Activated naive CD4-positive, alpha-beta T cell treated with anti-CD3 and anti-CD28 coated beads, Interleukin-2, amount 50 U/mL, for 72 hours (primary cell): Measurements from ENCODE around the gene KLK11. TPM values are rescaled to one million over a fixed set of nuclear protein-coding genes. Genes with fewer than 3 reads are reported as not detected.

ENCODE experiments used
- ATAC-seq, 2 donors: fragments of 150-1000 bp; cut with Tn5 transposase; 2 replicates each; pipeline ENCODE4 v1.10.0; 2021; ENCODE audit warnings: mild to moderate bottlenecking in 2 of 2, moderate library complexity in 2 of 2
- DNase-seq, 2 donors: peaks; one replicate each; pipeline ENCODE4 v3.0.0; 2021 to 2022; ENCODE audit warnings: low spot score in 2 of 2
- H3K27ac Mint-ChIP-seq, 2 donors: one replicate each; pipeline ENCODE4 v1.8.0; 2022; ENCODE audit warnings: mild to moderate bottlenecking in 2 of 2, mixed read lengths in 2 of 2
- H3K36me3 Mint-ChIP-seq, 2 donors: one replicate each; pipeline ENCODE4 v1.8.0; 2022; ENCODE audit warnings: mixed read lengths in 2 of 2
- H3K9me3 Mint-ChIP-seq, 2 donors: one replicate each; pipeline ENCODE4 v1.8.0; 2022; ENCODE audit warnings: mixed read lengths in 2 of 2
- total RNA-seq, 2 donors: library from RNA; stranded (reverse); gene quantifications; one replicate each; pipeline ENCODE4 v1.2.3, GENCODE V29; 2022

KLK11 gene
- total RNA-seq, 2 donors from 2014 or later, result not detected

GRCh38 chr19:51034704-51035103 is 8.3 kb upstream of the KLK11 start, which contains the start of gene KLK12:
Gene KLK12 (minus strand): TSS chr19:51035002. CDS start chr19:51034621, 381 bp downstream.
- Mint-ChIP-seq H3K27ac (peak within 1 kb of the TSS in 1 of 2 donors; percentile 0), H3K9me3 (no peaks in the 10 kb centered on the region), H3K36me3 (no peaks in the 10 kb centered on the region)
- no peak for DNase-seq
- ATAC-seq, result no peak

DNA sequence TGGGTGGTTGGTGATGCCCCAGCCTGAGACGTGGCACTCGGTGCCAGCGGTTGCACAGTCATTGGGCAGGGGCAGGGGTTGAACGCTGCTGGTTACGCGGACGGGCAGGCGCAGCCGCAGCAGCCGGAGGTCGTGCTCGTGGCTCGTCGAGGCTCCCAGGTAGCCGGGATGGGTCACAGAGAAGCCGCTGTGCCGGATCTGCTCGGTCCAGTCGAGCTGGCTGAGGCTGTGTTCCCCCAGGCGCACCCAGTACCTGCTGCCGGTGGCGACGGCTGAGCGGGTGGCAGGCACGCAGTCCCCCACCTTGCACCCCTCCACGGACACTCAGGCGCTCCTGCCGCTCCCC is 5.4 kb upstream of the KLK11 start:
- H3K36me3 Mint-ChIP-seq, result no peaks in the 10 kb centered on the region
- no peak for ATAC-seq
- H3K27ac Mint-ChIP-seq, result no peak overlapping the region
- no peaks in the 10 kb centered on the region for H3K9me3 Mint-ChIP-seq
- DNase-seq, result no peak

DNA sequence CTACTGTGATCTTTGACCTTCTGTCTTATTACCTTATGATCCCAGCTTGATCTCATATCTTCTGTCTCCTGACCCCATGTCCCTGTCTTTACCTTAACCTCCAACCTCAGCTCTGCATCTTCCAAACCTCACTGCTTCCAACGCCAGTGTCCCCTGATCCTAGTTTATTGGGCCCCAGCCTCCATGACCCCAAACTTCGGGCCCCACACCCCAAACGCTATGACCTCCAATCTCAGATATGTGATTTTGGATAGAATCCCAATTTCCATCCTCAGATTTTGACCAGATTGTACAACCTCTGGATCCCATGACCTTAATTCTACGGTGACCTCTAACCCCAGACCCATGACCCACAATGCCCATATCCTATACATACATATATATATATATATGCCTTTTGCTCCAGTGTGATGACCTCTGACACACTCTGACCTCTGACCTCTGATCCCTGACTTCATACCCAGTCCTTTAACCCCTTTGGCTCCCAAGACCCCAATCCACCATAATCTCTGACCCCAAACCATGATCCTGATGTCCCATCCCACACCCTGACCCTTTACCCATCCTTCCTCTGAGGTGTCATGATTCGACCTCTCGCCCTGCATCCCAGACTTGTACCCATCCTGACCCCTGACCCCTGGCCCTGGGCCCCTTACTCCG is 4.9 kb upstream of the KLK11 start:
- no peak for ATAC-seq
- H3K27ac Mint-ChIP-seq, result no peak overlapping the region
- H3K9me3 Mint-ChIP-seq, result no peaks in the 10 kb centered on the region
- H3K36me3 Mint-ChIP-seq, result no peaks in the 10 kb centered on the region
- no peak for DNase-seq

GRCh38 chr19:51030631-51031030 is 4.2 kb upstream of the KLK11 start:
- no peak for ATAC-seq
- Mint-ChIP-seq H3K27ac (no peak overlapping the region), H3K36me3 (no peaks in the 10 kb centered on the region), H3K9me3 (no peaks in the 10 kb centered on the region)
- DNase-seq, result no peak

GRCh38 chr19:51029718-51030117 is 3.3 kb upstream of the KLK11 start:
- Mint-ChIP-seq H3K27ac (no peak overlapping the region), H3K9me3 (no peaks in the 10 kb centered on the region), H3K36me3 (no peaks in the 10 kb centered on the region)
- ATAC-seq, result no peak
- no peak for DNase-seq

DNA sequence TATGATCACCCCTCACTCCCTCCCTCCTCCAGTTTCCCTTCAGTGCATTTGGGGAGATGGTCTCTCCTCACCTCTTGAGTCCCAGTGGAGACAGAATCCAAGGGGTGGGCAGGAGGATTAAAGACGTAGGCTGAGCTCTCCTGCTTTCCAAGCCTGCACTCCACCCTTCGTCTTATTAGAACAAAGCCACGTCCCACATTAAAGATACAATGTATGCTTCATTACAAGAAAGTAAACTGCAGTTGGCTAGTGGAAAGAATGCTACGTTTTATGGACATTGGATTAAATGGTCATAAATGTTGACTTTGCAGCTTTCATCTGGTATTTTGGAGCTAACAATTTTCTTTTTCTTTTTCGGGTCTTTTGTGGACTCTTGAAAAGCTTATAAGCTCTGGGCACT is 1.5 kb upstream of the KLK11 start:
- DNase-seq (no peak), ATAC-seq (no peak)
- Mint-ChIP-seq H3K36me3 (no peaks in the 10 kb centered on the region), H3K27ac (no peak overlapping the region), H3K9me3 (no peaks in the 10 kb centered on the region)

DNA sequence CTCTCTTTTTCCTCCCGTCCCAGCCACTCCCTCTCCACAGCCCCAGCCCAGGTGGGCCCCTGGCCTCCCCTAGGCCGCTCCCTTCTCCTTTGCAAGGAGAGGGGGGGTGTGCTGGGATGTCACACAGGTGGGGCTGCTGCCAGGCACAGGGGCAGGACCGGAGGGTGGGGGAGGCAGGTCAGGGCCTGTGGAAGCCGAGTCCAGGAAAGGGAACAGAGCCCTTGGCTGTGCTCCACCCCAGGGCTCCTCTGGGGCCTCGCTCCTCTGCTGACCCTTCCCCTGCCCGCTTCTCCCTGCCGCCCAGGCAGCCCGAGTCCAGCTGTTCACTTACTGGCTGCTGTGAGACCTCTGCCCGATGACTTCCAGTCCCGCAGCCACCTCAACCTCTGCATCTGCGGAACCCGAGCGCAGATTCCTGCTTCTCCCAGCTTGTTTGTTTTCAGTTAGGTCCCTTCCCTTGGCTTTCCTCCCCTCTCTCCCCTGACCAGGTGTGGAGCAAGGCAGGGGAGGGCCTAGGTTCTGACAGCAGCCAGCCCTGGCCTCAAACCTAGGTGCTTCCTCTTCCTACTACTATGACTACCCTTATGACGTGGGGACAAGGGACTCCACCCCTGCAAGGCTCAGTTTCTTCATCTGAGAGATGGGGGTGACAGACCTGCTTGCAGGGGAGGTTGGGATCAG is 850 bp upstream of the KLK11 start:
- Mint-ChIP-seq H3K9me3 (no peaks in the 10 kb centered on the region), H3K27ac (no peak overlapping the region), H3K36me3 (no peaks in the 10 kb centered on the region)
- ATAC-seq (no peak), DNase-seq (no peak)

DNA sequence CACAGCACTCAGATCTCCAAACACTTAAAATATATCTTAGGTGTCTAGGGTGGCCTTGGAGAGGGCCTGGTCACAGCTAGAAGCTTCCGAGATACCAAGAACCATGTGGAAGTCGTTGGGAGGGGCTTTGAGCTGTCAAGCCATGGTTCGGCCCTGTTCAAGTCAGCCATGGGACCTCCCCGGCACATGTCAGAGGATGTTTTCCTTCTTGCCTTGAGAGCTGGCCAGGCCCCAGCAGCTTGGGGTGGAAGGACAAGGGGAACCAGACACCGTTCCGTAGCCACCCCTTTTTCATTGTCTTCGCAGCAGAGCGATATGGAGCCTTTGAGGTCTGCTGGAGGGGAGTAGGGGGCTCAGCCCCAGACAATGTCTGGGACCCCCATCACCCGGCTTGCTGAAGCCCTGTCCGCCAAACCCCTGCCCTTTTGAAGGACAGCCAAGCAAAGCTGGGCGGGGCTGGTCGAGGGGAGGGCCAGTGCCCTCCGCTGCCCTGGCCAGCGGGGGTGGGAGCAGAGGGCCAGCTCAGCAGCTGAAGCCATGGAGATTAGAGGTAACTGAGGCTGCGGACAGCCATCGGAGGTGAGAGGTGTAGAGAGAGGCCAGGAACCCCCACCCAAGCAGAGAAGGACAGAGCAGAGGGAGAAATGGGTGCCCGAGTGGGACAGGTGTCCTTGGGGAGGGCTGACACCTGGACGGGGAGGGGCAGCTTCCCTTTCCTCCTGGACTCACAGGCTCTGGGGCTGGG is 435 bp downstream of the KLK11 start:
- no peaks in the 10 kb centered on the region for H3K36me3 Mint-ChIP-seq
- no peak overlapping the region for H3K27ac Mint-ChIP-seq
- H3K9me3 Mint-ChIP-seq, result no peaks in the 10 kb centered on the region
- ATAC-seq, result no peak
- DNase-seq, result no peak

GRCh38 chr19:51025401-51025800 is 1.0 kb downstream of the KLK11 start:
- H3K27ac Mint-ChIP-seq, result no peak overlapping the region
- no peaks in the 10 kb centered on the region for H3K36me3 Mint-ChIP-seq

GRCh38 chr19:51024924-51025323 is 1.5 kb downstream of the KLK11 start:
- Mint-ChIP-seq H3K27ac (no peak overlapping the region), H3K36me3 (no peaks in the 10 kb centered on the region), H3K9me3 (no peaks in the 10 kb centered on the region)
- ATAC-seq, result no peak
- no peak for DNase-seq

More at GRCh38 chr19:51025401-51025800, 1.0 kb downstream of the KLK11 start:
- ATAC-seq (no peak), DNase-seq (no peak)
- H3K9me3 Mint-ChIP-seq, result no peaks in the 10 kb centered on the region

- Mint-ChIP-seq H3K36me3 (no peaks in the 10 kb centered on the region), H3K9me3 (no peaks in the 10 kb centered on the region), H3K27ac (no peak overlapping the region)
- DNase-seq (no peak), ATAC-seq (no peak)
These were observed 2.5 kb downstream of the KLK11 start for GRCh38 chr19:51023946-51024345.

DNA sequence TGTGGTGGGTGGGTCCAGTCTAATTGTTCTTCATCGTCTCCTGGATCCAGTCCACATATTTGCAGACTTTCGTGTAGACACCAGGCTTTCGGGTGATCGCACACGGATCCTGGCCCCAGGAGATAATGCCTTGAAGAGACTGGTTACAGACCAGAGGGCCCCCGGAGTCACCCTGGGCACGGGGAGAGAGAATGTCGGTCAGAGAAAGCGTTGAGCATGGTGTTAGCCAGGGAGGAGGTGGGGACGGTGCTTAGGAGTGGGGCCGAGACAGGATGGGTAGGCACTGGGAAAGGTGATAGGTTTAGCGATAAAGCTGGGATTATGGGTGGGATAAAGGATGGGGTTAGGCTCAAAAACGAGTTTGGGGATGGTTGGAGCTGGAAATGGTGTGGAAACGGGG is 3.9 kb downstream of the KLK11 start:
- Mint-ChIP-seq H3K9me3 (no peaks in the 10 kb centered on the region), H3K36me3 (peaks cover 0 to 5% of the 10 kb centered on the region in 2 donors), H3K27ac (no peak overlapping the region)
- DNase-seq (no peak), ATAC-seq (no peak)

- no peaks in the 10 kb centered on the region for H3K9me3 Mint-ChIP-seq
- H3K36me3 Mint-ChIP-seq, result peaks cover 0 to 5% of the 10 kb centered on the region in 2 donors
- H3K27ac Mint-ChIP-seq, result no peak overlapping the region
- peak in 1 of 2 donors; percentile 32 for ATAC-seq
- peak in 1 of 2 donors; percentile 25 for DNase-seq
These were observed 5.3 kb downstream of the KLK11 start for GRCh38 chr19:51020988-51021651.

DNA sequence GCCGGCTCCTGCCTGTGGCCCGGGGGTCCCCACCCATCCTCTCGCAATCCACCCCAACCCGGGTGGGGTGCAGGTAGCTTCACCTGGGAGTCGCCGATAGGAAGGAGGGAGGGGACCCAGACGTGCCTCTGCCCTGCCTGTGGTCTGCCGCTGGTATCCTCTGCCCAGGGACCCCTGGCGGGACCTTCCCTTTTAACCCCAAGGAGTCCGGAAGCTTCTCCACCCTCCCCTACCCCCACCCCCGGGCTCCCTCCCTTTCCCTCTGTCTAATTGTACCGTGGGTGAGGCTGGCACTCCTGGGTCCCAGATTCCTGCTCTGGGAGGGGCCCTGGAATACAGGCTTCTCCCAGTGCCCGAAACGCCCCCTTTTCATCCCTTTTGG is 6.9 kb downstream of the KLK11 start, which contains the start of gene KLK10:
TSS of gene KLK10 (minus strand) at position 166 of the 382 bp plus-strand sequence. CDS start 579 bp downstream, outside the sequence.
- no peaks in the 10 kb centered on the region for H3K9me3 Mint-ChIP-seq
- H3K27ac Mint-ChIP-seq, result no peak within 1 kb of the TSS
- no peak for DNase-seq
- ATAC-seq, result no peak
- peaks cover 0 to 5% of the 10 kb centered on the region in 2 donors for H3K36me3 Mint-ChIP-seq

GRCh38 chr19:51018745-51019543 is 7.5 kb downstream of the KLK11 start:
- no peaks in the 10 kb centered on the region for H3K9me3 Mint-ChIP-seq
- DNase-seq, result no peak
- no peak overlapping the region for H3K27ac Mint-ChIP-seq
- H3K36me3 Mint-ChIP-seq, result peaks cover 0 to 5% of the 10 kb centered on the region in 2 donors
- ATAC-seq, result peak in 1 of 2 donors; percentile 8
